ENCODE measurements around the gene FADS3.

The FADS3 gene

GRCh38 chr11:61874853-61875252 is 16.5 kb downstream of the FADS3 start:
- no peak for DNase-seq

GRCh38 chr11:61874377-61874809 is 17.0 kb downstream of the FADS3 start:
- no peak for DNase-seq

- no peak for DNase-seq
Observed at GRCh38 chr11:61873588-61874376, 17.6 kb downstream of the FADS3 start.

- no peak for DNase-seq
Observed at GRCh38 chr11:61872935-61873565, 18.3 kb downstream of the FADS3 start.

- DNase-seq: peak; percentile 65
Observed at GRCh38 chr11:61871158-61871597, 20.2 kb downstream of the FADS3 start.

GRCh38 chr11:61870541-61871031 is 20.8 kb downstream of the FADS3 start:
- no peak for DNase-seq

- no peak for DNase-seq
Observed at GRCh38 chr11:61869708-61870451, 21.5 kb downstream of the FADS3 start.

GRCh38 chr11:61869429-61869707 is 22.0 kb downstream of the FADS3 start:
- DNase-seq: no peak

- no peak for DNase-seq
Observed at GRCh38 chr11:61868571-61869428, 22.5 kb downstream of the FADS3 start.

- no peak for DNase-seq
Observed at GRCh38 chr11:61866958-61867343, 24.4 kb downstream of the FADS3 start.

GRCh38 chr11:61866231-61866957 is 25.0 kb downstream of the FADS3 start:
- no peak for DNase-seq

GRCh38 chr11:61864814-61865775 is 26.2 kb downstream of the FADS3 start:
- DNase-seq: no peak

GRCh38 chr11:61863548-61864081 is 27.7 kb downstream of the FADS3 start:
- DNase-seq: no peak

- no peak for DNase-seq
Observed at GRCh38 chr11:61862714-61863547, 28.4 kb downstream of the FADS3 start.

GRCh38 chr11:61861634-61862033 is 29.7 kb downstream of the FADS3 start:
- no peak for DNase-seq

GRCh38 chr11:61860054-61860903 is 31.1 kb downstream of the FADS3 start:
- DNase-seq: no peak

GRCh38 chr11:61855939-61856680 is 35.2 kb downstream of the FADS3 start:
- no peak for DNase-seq
